T-helper 1 cell treated with Interleukin-12 subunit alpha and Interleukin-12 subunit beta and Interleukin-4 antibody, amounts not matched to agents 30 ng/mL and 1 ng/mL, for 36 hours (primary cell): ENCODE results near the gene KCNJ10. TPM values are rescaled to one million over a fixed set of nuclear protein-coding genes. Genes with fewer than 3 reads are reported as not detected.

Experiments used
- intact Hi-C: fragments of 100-400 bp; cut with micrococcal nuclease; formaldehyde crosslinking; loops from one replicate; pipeline ENCODE4 v1.15.1; 2024
- total RNA-seq: library from RNA; stranded (reverse); gene quantifications from 2 replicates; pipeline ENCODE4 v1.2.3, GENCODE V29; 2022

The KCNJ10 gene
- total RNA-seq, 1 donor from 2014 or later, result not detected

DNA sequence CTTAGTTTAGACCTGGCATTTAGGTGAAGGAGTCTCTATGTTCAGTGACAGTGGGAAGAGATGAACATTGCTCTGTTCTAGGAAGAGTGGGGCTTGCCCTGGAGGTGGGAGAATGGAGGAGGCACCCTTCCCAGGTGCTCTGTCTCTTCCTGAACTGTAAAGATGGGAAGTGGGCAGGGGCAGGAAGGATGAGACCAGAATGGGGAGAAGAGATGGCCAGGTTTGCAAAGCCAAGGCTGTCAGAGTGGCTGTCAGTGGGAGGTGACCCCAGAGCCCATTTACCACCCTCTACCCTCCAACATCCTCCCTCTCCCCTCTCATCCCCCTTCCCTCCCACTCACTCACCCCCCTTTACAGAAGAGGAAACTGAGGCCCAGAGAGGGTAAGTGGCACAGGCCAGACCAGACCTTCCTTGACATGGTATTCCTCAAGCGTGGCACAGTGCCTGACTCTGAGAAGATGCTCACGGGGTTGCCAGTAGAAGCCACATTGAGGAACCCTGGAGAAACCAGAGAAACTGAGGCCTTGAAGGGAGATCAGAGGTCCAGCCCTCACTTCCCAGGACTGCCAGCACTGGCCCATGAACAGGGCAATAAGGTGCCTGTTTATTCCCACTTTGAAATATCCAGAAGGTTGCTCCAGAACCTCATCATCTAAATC, 29.9 kb upstream of the KCNJ10 start:
- intact Hi-C loops, result loop anchor here (1.0 to 5.0 kb wide), 7 partner anchors 92 to 1291 kb away; partner anchors contain the start of genes AIM2, CASQ1, CD48 and SLAMF1

DNA sequence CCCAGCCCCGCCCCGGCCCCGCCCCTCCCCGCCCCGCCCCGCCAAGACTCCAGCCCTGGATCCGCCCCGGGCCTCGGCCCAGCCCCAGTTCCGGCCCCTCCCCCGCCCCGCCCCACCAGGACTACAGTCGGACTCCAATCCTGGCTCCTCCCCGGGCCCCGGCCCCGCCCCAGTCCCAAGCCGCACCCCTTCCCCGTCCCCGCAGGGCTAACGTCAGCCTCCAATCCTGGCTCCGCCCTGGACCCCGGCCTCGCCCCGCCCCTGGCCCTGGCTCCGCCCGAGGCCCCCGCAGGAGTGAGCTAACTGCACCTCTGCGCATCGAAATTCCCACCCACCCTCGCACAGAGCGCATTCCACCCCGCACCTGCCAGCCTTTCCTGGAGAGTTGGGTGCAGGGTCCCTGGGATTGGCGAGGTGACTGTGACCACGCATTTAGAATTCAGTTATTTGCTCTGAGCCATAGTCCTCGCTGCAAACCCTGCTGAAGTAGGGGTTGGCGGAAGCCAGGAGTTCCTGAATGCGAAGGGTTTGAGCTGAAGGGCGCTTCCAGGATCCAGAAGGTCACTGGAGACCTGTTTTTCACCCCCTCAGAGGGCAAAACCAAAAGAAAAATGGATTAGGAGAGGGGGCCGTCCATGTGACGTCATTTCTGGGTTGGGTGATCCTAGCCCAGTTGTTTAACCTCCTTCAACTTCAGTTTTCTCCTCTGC, 29.0 kb upstream of the KCNJ10 start:
- intact Hi-C loops, result loop anchor here (1.0 to 5.0 kb wide), 13 partner anchors 14 to 1292 kb away; partner anchors contain the start of genes AIM2, CD48, COPA and DUSP23

DNA sequence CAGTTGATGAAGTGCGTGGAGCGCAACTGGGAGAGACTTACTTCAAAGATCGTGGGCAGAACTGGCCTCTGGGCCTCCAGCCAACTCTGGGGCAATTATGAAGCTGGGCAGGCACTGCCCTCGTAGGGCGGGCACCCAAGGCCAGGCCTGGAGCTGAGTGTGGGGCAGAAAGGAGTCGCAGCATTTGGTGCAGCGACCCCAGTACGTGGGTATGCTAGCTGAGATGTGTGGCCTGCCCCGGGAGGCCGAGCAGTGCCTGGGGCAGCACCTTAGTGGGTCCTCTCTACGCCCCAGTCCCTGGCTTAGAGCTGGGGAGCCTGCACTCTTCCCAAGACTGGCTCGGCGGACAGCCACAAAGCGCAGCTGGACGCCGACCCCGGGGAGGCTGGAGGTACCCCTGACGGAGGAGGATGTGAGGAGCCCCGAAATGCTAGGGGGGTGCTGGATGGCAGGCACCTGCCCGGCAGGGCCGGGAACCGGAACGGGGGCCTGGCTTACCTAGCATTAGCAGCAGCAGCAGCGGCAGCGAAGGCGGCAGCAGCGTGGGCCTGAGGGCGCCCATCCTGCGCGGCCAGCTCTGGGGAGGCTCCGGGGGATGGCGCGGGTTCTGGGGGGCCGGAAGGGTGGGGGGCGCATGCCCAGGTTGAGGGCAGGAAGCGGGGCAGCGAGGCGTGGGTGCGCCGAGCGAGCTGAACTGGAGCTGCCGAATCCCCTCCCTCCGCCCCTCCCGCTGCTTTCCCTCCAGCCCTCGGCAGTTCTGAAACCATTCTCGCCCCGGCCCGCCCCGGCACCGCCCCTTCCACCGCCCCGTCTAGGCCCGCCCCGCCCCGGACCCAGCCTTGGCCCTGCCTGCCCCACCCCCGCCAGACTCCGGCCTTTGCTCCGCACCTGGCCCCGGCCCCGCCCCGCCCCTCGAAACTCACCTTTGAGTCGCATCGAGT, 28.2 kb upstream of the KCNJ10 start, which contains the start of gene IGSF8:
Gene IGSF8, minus strand, starts transcription at position 709 of the 941 bp plus-strand sequence. Its CDS starts 147 bp downstream, at position 562.
- intact Hi-C loops, result loop anchor here (1.0 to 5.0 kb wide), 12 partner anchors 13 to 1293 kb away; partner anchors contain the start of genes AIM2, CD48, COPA and DUSP23

DNA sequence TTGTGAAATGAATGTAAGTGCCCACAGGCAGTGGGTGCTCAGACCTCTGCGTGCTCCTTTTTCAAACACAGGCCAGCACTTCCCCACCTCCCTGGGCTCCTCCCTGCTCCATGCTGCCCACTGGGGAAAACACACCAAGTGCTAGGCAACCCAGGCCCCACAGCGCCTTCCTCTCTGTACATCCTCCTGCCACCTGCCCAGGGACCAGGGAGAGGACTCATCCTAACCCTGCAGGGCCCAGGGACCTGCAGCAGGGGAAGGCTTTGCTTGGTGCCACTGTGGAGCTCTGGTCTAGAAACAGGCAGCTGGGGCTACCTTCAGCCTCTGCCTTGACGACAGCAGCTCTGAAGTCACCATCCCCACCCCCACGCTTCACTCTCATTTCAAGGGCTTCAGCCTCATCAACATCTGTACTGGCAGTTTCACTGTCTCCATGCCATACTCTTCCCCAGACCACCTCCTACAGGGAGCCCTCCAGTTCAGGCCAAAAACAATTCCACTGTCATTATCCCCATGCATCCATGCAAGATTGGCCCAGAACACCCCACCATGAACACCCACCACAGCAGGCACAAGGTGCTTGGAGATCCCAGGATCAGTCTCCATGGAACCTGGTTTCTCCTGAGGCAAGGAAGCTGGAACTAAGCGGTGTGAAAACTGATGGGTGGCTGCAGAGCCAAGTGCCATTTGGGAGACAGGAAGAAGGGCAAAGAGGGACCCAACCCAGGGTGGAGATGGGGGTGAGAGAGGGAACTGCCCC, 27.4 kb upstream of the KCNJ10 start:
- intact Hi-C loops, result loop anchor here (5.0 kb wide), 4 partner anchors 550 to 1130 kb away; partner anchors contain the start of genes AIM2, CD48, SLAMF1 and TOMM40L

DNA sequence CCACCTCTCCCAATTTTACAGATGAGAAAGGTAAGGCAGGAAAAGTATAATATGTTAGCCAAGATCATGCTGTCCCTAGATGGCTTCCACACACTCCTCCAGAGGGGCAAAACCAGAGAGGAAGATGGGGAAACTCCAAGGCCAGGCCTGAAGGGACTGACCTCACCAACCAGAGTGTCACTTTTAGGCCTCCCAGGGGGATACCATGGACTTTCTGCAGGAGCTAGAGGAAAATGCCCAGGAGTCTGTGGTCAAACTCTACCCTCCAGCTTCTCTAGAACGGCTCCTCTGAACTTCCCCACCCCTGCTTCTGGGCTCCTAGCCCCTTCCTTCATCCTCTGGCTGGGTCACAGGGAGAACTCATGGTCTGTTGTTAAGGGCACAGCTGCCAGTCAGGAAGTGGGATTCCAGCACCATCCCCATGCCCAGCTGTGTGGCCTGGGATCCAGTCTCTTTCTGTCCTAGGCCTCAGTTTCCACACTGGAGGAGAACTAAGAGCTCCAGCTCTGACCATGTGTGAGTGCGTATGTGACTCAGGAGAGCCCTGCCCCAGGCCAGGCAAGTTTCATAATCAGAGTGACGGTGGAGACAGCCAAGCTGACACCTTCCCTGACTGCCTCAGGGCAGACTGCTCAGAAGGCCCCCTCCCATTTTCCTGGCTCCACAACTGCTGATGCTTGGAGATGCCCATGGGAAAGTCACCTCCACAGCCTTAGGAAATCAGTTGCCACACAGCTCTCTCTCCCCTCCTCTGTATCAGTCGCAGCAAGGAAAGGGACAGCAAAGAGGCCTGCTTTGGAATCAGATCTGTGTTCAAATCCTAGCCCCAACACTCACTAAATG, 26.5 kb upstream of the KCNJ10 start:
- intact Hi-C loops, result loop anchor here (5.0 kb wide), 4 partner anchors 551 to 1131 kb away; partner anchors contain the start of genes AIM2, CD48, SLAMF1 and TOMM40L

DNA sequence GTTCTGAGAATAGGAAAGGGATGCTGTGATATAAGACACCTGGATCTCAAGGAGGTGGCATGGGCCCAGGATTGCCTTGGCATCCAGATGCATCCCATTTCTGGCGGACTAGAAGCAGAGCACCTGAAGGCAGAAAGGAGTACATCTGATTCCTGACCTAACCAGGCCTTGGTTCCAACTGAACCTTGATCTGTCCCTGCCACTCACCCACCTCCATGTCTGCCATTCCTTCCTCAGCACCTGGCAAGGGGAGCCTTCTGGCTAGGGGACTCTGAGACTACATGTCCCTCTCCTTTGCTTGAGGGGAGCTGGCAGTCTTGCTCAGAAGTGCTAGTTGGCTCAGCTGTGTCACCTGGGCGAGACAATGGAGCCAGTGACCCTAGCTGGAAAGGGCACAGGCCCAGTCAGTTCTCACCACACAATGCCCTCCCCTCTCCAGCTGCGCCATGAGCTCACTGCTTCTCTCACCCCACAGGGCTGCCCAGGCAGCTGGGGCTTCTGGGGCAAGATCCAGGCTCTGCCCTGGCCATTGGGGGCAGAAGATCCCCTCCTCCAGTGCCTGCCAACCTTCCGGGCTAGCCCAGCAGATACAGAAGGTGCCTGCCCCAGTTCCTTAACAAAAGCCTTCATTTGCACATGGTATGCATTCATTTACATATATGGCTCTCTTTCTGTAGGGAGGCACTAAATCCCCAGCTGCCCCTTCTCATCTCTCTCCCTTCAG, 25.6 kb upstream of the KCNJ10 start:
- intact Hi-C loops, result loop anchor here (5.0 kb wide), 4 partner anchors 552 to 1132 kb away; partner anchors contain the start of genes AIM2, CD48, SLAMF1 and TOMM40L

DNA sequence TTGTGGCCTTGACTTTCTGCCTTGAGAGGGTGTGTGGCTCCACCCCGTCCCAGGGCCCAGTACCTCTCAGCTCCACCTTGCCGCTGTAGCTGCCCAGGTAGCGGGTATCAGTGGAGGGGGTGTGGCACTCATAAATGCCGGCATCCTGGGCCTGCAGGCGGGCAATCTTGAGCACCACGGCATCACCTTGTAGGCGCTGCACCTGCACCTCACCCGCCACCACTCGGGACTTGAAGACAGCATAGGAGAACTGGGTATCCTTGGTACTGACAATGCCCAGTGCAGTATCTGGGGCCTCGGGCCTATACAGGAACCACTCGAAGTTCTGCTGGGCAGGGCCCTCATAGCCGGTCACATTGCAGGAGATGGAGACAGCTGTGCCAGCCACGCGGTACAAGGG, 24.8 kb upstream of the KCNJ10 start:
- intact Hi-C loops, result loop anchor here (5.0 kb wide), 4 partner anchors 552 to 1132 kb away; partner anchors contain the start of genes AIM2, CD48, SLAMF1 and TOMM40L

DNA sequence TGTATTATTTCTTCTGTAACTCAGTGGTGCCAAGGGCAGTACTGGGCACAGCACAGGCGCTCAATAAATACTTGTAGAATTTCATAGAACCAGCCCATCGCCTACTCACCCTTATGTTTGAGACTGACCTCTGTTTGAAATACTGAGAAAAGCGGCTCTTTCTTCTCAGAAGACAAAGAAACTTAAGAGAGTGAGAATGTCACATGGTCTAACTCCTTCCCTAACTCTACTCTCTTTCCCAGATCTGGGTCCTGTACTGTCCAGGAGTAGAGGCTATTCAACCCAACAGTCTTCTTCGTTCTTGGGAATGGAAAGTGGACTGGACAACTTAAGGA, 24.3 kb upstream of the KCNJ10 start:
- intact Hi-C loops, result no loop called here

DNA sequence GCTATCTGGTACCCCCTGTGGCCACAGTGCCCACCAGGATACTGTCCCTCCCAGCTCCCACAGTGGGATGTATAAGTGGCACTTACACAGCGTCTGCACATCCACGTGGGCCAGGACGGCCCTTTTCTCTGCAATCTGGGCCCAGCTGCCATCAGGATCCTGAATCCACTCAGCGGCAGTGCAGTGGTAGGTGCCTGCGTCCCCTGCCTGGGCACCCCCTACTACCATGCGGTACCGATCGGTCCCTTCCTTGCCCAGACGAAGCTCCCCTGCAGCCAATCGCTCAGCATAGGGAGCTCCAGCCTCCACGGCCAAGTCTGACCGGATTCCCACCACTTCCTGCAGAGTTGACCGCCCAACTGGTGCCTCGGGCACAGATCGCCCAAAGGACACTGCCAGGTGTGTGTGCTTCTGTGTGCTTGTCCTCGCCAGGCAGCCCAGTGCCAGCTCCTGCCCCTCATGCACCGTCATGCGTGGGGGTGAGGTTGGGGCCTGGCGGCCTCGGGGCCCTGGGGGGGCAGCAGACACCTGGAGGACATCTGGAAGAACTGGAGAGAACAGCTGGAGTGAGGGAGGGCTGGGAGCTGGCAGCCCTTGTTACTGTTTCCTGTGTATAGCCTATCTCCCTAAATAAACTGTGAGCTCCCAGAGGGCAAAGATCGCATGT, 23.8 kb upstream of the KCNJ10 start:
- intact Hi-C loops, result no loop called here

DNA sequence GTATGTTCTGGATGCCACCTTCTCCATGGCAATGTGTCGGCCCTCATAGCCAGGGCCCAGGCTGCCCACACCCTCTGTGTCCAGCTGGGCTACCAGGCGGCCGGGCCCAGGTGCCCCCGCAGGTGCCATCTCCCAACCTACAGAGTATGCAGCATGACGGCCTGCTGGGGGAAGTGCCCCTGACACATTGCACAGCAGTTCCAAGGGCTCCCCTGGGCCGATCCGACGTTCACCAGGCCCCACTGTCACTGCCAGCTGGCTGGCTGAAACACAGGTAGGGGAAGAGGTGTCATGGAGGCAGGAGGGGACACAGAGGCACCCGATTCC, 23.1 kb upstream of the KCNJ10 start:
- intact Hi-C loops, result no loop called here

DNA sequence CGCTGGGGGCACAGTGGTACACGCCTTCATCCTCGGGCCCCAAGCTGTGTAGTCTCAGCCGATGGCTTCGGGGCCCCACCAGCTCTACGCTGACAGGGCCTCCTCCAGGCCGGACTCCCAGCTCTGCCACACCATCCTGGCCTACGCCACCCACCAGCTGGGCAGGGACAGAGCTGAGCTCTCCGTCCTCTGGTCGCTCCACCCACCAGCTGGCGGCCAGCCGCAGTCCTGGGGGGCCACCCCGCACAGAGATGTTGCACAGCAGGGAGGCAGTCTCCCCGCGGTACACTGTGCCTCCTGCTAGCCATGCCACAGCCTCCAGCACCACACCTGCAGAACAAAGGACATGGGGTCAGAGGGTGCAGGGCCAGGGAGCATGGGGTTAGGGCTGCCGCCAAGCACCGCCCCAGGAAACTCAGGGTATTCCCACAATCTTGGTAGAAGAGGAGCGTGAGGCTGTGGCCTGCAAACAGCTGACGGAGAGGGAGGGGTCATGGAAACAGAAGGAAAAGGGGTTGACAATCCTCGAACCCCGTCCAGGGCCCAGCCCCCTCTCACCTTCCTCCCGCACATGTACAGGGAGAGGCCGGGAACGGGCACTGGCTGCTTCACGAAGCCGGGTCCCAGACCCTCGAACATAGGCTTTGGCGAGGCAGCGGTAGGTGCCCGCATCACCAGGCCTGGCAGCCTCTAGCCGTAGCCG, 22.6 kb upstream of the KCNJ10 start:
- intact Hi-C loops, result no loop called here

DNA sequence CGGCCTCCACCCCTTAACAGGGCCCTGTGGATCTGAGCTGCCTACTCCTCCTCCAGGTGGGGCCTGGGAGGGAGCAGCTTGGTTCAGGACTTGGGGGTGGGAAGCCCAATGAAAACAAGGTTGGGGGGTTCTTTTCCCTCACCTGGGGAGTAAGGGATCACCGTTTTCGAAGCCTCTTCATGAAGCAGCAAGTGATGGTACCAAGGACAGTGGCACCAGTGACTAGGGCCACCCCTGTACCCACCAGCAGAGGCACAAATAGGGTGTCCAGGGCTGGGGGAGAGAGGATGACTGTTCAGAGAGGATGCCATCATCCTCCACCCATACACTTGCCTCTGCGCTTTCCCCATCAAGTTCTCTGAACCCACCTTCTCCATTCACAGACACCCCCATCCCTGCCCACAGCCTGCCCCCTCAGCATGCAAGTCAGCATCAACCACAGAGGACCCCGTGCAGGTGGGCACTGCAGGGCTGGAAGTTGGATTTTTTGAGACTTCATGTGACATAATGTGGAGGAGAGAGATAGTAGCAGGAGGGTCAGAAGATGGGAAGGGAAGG, 21.8 kb upstream of the KCNJ10 start:
- intact Hi-C loops, result no loop called here

DNA sequence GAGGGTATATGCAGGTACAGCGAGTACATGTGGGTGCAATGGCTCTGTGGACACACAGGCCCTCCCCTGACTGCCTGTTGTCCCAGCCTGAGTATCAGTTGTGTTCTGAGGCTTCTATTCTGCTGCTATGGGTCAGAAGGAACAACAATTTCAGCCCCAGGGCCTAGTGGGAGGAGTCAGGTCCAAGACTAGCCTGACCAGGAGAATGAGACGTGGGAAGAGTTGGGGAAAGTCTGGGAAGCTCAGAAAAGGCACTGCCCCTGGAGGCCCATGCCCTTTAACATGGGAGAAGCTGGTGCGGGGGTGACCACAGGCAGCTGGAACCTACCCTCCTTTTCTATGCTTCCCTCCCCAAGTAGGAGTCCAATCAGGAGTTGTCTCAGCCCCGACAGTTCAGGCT, 20.8 kb upstream of the KCNJ10 start:
- intact Hi-C loops, result no loop called here

DNA sequence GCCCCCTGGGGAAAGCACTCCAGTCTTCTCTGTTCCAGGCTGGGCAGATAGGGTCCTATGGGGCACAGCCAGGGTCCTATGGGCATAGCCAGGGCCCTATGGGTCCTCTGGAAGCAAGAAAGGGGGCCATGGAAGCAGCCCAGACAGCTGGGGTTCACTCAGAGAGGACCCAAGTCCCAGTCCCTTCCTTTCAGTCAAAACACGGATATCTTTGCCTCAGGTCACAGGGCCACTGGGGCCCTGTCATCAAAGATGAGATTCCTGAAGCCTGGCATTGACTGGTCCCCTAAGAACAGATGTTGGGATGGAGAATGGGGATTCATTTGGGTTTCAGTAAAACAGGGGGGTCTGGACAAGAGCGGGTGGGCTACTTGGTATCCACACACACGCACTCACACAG, 19.9 kb upstream of the KCNJ10 start:
- intact Hi-C loops, result no loop called here

DNA sequence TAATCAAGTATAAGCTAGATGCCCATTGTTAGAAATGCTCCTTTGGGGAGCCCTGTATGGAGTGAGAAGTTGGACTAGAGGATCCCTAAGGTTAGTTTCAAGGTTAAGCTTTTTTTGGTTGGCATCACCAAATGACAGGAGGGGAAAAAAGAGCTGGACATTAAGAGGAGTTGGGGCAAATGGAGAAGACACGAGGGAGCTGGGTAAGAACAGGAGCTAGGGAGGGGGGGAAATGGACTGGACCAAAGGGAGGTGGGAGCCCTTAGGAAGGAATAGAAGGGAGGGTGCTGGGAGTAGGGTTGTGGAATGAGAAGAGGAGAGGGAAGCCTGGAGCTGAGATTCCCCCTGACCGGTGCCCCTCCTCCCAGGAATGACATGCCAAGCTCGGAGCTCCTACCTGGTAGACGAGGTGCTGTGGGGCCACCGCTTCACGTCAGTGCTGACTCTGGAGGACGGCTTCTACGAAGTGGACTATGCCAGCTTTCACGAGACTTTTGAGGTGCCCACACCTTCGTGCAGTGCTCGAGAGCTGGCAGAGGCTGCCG, 17.2 kb upstream of the KCNJ10 start:
- intact Hi-C loops, result no loop called here

DNA sequence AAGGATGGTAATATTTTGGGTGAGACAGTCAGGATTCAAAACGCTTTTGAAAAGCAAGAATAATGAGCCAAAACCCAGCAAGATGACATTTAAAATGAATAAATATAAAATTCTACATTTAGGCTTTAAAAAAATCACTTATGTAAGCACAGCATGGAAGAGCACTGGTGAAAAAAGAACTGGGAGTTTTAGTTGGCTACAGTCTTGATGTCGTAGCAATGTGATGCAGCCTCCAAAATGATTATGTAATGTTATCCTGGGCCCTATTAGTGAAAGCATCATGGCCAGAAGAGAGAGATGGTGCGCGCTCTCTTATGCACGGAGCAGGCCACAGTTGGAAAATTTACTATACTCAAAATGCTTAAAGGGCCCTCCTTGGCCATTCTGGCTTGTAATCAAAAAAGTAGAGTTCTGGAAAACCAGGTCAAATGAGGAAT, 16.5 kb upstream of the KCNJ10 start:
- intact Hi-C loops, result no loop called here
